ENCODE results near the gene RASGRP4.
"Not testable (repeated sequence)": the region's sequence is repeated elsewhere in the genome, so short reads cannot be mapped to it uniquely, and the experiment has no call there.

RASGRP4 gene

DNA sequence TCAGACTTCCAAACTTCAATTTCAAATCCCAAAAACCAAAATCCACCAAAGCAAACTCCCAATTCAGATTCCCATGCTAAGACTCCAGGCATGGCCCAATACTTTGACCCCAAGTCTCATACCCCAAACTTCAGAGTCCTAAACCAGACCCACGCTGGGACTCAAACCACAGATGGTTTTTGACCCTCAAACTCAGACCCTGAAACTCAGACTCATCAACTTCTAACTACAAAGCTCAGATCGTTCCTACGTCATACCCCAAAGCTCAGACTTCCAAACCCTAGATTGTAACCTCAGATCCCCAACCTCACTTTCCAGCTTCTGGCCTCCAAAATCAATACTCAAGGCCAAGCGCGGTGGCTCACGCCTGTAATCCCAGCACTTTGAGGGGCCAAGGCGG lies 19.3 kb upstream of the RASGRP4 start:
- DNase-seq: no peak

DNA sequence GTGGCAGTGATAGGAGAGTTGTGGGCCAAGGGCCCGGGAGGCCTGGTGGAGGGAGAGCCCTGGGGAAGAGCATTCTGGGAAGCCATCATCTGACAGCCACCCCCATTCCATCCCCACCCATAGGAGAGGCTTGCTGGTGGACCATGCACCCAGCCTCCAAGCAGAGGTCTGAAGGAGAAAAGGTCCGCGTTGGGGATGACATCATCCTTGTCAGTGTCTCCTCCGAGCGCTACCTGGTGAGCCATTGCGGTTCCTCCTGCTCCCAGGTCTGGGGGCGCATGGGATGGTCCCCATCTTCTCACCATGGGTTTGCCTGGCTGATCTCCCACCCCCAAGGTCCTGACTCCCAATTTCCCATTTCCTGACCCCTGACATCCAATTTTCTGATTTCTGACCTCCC lies 18.0 kb upstream of the RASGRP4 start:
- no peak for DNase-seq

DNA sequence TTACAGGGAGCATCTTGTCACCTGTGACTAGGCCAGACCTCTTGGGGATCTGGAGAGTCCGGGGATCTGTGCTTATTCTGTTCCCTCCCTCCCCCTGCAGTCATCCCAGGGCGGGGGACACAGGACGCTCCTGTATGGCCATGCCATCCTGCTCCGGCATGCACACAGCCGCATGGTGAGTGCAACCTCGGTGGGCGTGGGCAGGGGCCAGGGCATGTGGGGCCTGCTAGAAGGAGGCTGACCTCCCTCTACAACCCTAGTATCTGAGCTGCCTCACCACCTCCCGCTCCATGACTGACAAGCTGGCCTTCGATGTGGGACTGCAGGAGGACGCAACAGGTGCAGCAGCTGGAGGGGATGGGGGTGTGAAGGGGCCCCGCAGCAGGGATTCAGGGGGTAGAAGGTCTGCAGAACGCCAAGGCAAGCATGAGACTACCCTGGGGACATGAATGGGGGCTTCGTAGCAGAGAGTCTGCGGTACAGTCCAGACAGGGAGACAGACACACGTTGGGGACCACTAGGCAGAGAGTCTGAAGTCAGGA lies 17.5 kb upstream of the RASGRP4 start:
- no peak for DNase-seq

DNA sequence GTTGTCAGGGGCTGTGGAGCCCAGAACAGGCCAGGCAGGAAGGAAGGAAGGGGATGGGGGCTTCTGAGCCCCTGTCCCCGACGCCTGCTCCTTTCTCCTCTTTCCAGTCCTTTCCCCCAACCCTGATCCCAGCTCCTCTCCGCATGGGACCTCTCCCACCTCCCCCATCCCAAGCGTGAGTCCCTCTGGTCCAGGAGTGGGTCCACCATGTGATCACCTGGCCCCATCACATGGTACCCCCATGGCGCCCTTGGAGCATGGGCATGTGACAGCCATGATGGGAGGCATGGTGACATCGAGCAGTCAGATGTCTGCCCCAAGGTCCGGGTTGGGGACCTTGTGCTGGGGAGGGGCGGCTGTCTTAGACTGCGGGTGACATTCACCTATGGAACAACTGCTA lies 16.7 kb upstream of the RASGRP4 start:
- DNase-seq: no peak

DNA sequence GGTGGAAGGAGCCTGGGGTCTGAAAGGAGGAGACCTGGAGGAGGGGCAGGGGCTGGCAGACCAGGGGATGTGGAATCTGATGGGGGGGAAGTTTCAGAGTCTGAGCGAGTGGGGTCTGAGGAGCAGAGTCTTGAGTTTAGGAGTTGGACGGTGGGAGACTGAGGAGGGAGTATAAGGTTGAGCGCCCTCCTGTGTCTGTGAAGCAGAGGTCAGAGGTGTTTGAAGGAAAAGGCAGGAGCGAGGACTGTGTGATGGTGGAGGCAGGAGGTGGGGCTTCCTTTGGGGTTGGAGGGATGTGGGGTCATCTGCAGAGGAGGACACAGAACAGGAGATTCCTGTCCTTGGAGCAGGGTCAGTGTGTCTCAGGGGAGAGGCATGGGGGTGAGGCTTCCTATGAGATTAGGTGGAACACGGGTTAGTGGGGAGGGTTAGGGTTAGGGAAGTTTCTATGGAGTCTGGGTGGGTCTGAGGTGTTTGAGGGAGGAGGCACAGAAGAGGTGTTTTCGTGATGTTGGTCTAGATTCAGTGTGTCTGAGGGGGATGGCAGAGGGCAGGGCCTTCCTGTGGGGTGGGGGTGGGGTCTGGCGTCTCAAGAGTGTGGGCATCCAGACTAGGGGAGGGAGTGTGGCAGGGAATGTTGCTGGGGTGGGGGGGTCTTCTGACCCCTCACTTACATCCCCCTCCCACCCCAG lies 15.8 kb upstream of the RASGRP4 start:
- no peak for DNase-seq

DNA sequence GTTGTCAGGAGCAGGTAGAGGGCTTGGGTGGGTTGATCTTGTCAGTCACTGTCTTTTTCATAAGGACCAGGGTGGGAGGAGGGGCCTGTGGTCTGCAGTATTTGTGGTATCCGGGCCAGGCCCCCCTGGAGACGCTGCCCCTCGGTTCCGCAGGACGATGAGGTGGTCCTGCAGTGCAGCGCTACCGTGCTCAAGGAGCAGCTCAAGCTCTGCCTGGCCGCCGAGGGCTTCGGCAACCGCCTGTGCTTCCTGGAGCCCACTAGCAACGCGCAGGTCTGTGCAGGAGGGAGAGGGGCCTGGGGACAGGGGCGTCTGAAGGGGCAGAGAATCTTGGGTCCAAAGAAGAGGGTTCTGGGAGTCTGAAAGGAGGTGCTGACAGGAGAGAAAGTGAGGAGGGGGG lies 14.6 kb upstream of the RASGRP4 start:
- DNase-seq: no peak

DNA sequence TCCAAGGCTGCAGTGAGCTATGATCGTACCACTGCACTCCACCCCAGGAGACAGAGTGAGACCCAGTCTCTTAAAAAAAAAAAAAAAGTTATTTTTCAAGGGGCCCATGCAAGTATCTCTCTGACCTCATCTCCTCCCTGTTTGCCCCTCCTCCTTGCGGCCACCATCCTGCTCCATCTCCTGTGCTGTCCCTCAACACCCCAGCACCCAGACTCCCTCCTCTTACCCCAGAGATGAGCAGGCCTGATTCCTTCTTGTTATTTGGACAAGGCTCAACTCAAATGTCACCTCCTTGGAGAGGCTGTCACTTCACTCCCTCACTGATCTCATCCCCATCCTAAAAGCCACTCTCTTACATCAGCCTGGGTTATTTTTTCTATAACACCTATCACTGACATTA lies 11.9 kb upstream of the RASGRP4 start:
- no peak for DNase-seq

DNA sequence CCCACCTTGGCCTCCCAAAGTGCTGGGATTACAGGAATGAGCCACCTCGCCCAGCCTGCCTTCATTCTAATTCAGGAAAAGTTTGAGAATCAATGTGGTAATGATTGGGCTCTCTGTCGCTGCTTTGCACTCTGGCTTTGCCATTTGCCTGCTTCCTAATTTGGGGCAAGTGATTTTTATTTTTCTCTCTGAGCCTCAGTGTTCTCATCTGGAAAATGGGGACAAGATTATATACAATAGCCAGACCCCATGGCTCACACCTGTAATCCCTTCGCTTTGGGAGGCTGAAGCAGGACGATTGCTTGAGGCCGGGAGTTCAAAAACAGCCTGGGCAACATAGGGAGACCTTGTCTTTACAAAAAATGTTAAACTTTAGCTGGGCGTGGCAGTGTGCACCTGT lies 11.3 kb upstream of the RASGRP4 start:
- DNase-seq: no peak

DNA sequence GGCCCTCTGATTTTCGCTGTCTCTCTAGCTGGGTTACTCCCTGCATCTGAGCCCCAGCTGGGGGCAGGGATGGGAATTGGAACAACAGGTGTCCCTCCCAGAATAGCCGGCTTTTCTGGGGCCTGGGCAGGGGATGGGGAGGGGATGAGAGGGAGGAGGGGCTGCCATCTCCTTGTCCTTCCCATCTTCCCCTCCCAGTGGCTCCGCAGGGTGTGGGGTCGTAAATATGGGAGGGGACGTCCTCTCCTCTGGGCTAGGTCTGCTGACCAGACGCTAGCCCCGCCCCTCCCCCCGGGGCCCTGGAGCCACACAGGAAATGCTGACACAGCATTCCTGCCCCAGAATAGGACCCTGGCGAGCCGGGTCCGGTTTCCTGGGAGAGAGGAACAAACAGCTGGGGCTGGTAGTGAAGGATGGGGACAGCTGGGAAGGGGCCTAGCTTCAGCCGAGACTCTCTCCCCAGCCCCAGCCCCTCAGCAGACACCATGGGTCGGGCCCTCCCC lies 8.6 kb upstream of the RASGRP4 start:
- DNase-seq: no peak

DNA sequence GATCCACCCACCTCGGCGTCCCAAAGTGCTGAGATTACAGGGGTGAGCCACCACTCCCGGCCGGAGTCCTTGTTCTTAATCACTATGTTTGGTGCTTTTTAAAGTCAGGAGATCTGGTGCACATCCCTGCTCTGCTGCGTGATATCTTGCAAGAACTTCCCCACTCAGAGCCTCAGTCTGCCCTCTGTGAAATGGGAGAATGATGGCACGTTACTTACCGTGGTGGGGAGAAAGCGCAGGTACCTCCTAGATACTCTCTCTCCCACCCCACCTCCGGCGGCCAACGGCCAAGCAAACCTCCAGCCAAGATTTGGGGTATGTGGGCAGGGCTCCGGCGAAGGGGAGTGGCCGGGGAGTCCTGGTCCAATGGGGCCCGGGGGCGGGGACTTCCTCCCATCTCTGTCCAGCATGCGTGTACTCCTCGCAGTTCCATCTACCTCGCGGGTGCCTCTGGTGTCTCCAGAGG lies 7.3 kb upstream of the RASGRP4 start, which contains the start of gene RYR1:
RYR1 (plus strand) TSS at position 424 of the 466 bp plus-strand sequence. CDS start 139 bp downstream, outside the sequence.
- DNase-seq: no peak

DNA sequence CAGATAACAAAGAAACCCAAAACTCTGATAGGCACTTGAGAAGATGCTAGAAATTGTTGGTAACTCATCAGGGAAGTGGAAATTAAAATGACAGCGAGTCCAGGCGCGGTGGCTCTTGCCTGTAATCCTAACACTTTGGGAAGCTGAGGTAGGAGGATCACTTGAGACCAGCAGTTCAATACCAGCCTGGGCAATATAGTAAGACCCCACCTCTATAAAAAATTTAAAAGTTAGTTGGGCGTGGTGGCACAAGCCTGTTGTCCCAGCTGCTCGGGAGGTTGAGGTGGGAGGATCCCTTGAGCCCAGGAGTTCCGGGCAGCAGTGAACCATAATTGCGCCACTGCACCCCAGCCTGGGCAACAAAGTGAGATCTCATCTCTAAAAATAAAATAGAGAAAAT lies 4.9 kb upstream of the RASGRP4 start:
- no peak for DNase-seq

DNA sequence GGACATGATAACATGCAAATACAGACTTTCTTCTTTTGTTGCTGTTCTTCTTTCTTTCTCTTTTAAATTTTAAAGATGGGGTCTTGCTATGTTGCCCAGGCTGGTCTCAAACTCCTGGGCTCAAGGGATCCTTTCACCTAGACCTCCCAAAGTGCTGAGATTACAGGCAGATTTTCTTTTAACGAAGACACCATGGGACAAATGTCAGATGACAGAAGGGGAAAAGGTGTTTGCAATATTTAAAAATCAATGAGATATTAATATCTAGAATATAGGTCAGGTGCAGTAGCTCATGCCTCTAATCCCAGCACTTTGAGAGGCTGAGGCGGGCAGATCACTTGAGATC lies 3.8 kb upstream of the RASGRP4 start:
- DNase-seq: no peak

DNA sequence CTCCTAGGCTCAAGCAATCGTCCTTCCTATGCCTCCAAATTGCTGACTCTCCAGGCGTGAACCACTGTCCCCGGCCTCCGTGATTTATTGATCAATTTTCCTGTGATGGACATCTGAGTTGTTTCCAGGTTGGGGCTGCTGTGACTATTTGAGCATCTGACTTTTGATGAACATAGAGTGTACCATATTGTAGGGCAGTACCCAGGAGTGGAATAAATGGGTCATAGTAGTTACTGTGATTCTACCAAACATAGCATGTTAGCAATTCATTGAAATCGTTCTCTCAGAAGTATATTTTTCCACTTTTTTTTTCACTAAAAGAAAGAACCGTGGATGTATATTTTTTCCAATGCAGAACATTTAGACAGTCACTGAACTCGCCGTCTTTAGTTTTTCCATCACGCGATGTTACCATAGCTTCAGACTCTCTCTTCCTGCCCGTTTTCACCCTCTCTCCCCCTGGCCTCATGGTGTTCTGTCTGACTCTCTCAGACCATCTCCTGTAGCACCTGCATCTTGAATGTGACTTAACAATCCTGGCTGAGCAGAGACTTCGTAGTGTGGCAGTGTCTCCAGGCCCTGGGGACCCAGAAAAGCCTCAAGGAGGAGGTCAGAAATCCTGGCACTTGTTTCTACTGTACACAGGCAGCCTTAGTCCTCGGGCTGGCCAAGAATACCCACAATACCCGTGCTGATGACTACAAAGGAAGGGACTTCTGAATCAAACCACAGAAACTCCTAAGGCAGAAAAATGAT lies 3.2 kb upstream of the RASGRP4 start:
- no peak for DNase-seq

DNA sequence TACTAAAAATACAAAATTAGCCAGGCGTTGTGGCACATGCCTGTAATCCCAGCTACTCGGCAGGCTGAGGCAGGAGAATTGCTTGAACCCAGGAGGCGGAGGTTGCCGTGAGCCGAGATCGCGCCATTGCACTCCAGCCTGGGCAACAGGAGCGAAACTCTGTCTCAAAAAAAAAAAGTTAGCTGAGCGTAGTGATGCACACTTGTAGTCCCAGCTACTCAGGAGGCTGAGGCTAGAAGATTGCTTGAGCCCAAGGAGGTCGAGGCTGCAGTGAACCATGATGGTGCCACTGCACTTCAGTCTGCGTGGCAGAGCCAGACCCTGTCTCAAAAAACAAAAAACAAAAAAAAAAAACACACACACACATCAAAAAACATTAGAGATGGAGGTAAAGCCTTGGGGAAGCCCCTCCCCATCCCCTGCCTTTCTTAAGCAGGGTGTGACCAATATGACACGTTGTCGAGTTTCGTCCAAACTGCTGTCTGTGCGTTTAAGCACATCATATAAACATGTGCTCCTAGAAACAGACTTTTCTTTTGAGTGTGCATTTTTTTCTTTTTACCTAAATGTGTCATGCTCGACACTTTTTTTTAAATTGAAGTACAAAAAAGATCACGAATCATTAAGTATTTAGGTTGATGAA lies 1.1 kb upstream of the RASGRP4 start:
- not testable (repeated sequence) for DNase-seq

DNA sequence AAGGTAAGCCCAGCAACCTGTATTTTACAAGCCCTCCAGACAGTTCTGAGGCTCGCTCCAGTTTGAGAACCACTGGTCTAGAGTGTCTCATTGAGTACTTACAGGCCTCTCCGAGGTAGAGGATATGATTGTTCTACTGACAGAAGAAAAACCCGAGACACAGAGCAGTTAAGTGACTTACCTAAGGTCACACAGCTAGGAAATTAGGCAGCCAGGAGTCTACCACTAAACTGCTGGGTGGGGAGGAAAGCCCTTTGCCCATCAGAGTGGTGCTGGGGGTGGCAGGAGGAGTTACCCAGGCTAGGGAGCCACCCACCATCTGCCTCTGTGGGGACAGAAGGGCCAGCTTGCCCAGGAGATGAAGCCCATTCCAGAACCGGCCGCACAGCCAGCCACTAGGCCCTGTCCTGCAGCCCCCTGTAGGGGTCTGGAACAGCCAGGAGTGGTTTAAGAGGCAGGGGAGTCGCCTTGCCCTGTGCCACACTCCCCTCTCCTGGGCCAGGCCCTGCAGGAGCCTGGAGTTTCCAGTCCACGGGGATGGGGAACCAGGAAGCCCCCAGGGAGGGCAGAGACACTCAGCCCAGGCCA lies 703 bp downstream of the RASGRP4 start:
- DNase-seq: no peak

DNA sequence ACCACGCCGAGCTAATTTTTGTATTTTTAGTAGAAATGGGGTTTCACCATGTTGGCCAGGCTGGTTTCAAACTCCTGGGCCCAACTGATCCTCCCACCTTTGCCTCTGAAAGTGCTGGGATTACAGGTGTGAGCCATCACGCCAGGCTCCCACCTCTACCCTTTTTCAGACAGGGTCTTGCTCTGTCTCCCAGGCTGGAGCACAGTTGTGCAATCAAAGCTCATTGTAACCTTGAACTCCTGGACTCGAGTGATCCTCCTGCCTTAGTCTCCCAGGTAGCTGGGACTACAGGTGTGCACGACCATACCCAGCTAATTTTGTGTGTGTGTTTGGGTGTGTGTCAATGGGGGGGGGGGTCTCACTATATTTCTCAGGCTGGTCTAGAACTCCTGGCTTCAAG lies 1.7 kb downstream of the RASGRP4 start:
- no peak for DNase-seq

DNA sequence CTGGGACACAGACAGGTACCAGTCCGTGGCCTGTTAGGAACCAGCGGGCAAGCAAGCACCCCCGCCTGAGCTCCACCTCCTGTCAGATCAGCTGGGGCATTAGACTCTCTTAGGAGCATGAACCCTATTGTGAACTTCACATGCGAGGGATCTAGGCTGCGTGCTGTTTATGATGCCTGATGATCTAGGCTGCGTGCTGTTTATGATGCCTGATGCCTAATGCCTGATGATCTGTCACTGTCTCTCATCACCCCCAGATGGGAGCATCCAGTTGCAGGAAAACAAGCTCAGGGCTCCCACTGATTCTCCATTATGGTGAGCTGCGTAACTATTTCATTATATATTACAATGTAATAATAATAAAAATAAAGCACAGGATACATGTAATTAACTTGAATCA lies 3.6 kb downstream of the RASGRP4 start:
- no peak for DNase-seq

DNA sequence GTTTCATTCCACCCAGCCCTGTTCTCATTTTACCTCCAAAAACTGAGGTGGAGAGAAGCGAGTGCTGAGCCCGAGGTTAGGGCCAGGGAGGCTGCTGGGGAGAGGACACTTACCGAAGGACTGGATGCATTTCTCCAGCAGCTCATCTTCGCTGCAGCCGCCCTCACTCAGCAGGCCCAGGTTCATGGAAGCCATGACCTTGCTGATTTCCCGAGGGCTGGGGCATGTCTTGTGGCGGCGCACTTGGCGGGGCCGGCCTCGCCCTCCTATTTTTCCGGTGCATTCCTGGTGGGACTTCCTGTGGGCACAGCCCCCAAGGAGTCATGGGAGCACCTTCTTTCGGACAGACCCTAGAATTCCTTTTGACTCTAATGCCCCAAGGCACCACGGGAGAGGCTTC lies 4.2 kb downstream of the RASGRP4 start:
- no peak for DNase-seq

DNA sequence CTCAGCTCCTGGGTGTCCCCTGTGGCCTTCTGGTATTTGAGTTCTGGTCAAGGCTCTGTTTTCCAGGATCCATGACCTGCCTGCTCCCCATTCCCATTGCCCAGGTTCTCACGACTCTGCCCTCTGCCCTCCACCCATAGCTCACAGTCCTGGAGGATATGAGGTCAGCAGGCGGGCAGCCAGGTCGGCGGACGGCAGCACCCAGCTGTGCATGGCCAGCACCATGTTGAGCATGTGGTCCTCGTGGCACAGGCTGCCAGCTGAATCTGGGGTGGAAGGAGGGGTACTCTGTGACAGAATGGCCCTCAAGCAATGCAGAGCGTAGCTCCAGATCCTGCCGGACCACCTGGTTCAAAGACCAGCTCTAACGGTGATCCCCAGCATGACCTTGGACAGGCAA lies 5.1 kb downstream of the RASGRP4 start:
- DNase-seq: no peak

DNA sequence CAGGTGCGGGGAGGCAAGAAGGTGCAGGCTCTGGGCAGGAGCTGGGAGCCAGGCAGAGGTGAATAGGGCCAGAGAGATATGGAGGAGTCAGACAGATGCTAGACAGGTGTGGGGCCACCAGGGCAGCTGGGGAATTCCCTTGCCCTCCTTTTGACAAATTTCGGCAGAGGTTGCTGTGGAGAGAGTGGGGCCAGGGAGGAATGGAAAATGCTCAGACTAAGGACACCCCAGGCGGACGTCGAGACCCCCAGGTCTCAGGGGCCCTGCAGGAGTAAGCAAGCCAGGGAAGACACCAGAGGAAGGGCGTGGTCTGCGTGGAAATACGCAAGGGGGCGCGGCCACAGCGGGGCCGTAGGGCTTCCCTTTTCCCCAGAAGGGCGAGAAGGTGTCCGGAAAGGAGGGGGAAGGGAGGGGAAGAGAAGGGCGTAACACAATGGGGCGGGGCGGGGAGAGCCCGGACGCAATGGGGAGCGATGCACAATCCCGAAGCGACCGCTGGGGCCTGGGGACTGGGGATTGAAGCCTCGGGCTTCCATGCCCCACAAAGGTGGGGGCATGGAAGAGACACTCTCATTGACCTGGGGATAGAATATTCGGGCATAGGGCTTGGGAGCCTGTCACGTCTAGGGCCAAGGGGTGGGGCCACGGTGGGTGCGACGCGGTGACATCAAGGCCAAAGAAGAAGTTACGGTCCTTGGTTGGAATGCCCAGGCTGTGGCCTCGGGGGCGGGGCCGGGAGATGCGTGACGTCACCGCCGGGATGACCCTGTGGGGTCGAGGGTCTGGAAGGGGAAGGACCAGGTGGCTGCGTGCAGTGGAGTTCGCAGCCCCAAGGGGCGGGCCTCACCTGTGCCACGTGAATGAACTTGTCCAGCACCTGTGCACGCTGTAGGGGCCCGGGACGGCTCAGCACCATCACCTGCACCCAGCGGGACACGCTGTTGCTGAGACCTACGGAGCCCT lies 8.2 kb downstream of the RASGRP4 start:
- DNase-seq: no peak

DNA sequence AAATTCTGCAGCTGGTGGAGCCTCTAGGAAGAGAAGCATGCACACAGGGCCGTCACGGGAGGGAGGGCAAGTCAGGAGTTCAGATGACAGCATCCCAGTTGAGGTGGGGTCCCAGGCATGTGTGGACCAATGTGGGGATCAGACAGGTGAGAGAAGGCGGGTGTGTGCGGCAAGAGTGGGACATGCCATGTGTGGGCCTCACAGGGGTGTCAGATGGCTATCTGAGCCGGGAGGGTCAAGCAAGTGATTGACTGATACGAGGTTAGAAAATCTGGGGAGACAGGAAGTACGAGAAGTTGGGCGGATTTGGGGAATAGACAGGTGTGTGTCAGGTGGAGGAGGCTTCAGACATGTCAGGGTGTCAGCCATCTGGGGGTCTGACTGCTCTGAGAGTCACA lies 8.9 kb downstream of the RASGRP4 start:
- DNase-seq: no peak

DNA sequence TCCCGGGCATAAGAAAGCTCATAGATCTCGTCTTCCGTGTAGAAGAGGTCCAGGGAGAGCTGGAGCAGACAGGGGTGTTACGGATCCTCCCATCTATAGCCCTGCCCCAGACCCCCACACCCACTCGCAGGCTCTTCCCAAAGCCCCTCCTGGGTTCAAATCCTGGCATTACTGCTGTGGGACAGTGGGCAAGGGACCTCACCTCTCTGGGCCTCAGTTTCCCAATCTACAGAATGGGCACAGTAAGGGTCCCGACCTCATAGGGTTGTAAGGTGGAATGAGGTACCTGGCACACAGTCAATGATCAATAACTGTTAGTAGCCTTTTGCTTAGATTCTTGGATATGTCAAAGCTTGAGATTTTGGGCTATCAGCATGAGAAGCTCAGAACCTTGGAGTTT lies 12.6 kb downstream of the RASGRP4 start:
- DNase-seq: no peak

Measured in NK-92 treated with Interleukin-12 subunit alpha and Interleukin-12 subunit beta, amount 100 ng/mL, for 24 hours (cell line).